Inflammatory macrophage (primary cell): ENCODE results near the gene SYT14.
A peak's percentile ranks its signal among the peaks of the same experiment; 100 is the strongest.
"Not testable (repeated sequence)": the region's sequence is repeated elsewhere in the genome, so short reads cannot be mapped to it uniquely, and the experiment has no call there.

Source experiments
- DNase-seq, 2 donors: peaks; one replicate each; pipeline ENCODE4 v3.0.0-alpha.2; 2020 to 2022

Gene SYT14

DNA sequence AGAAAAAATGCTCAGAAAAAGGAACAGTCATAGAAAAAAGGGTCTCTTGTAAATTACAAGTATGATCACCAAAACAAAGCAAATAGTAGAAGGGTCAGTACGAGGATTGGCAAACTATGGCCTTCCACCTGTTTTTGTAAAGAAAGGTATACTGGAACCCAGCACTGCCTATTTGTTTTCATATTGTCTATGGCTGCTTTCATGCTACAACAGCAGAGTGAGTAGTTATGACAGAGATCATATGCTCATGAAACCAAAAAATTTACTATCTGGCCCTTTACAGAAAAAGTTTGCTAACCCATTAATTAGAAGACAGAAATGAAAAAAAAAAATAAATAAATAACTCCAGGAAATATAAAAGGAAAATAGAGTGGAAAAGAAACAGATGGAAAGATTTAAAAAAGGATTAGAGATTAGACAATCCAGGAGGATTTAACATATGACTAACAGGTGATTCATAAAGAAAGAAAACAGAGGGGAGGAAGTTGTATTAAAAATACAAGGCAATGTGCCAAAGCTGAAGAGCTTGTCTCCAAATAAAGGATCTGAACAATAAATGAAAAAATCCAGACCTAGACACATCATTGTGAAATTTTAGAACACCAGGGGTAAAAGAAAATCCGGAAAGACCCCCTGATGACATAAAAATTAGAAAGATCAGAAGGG lies 186.0 kb downstream of the SYT14 start:
- no peak for DNase-seq

GRCh38 chr1:210124736-210125135 lies 186.7 kb downstream of the SYT14 start:
- no peak for DNase-seq

- DNase-seq = no peak
These were observed 187.1 kb downstream of the SYT14 start for GRCh38 chr1:210125143-210125542.

- no peak for DNase-seq
These were observed 191.1 kb downstream of the SYT14 start for GRCh38 chr1:210129092-210129491.

DNA sequence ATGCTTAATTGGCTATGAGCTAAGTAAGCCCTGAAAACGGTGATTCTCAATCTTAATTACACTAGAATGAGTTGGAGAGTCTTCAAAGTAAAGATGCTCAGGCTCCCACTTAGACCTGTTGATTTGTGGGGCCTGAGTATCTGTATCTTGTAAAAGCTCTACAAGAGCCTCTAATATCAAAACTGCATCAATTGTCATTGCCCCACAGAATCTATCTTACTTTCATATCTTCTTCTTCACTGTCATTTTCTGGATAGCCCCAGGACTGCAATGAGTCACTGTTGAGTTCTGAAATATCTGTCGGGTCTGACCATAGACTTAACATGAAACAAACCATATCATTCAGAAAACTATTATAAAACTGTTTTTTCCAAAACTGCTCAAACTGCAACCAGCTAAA lies 191.7 kb downstream of the SYT14 start:
- DNase-seq = no peak

GRCh38 chr1:210132582-210132981 lies 194.6 kb downstream of the SYT14 start:
- peak in 1 of 2 donors; percentile 1 for DNase-seq

GRCh38 chr1:210143465-210144062 lies 205.5 kb downstream of the SYT14 start:
- peak; percentile 73 to 76 for DNase-seq

GRCh38 chr1:210144736-210145135 lies 206.7 kb downstream of the SYT14 start:
- DNase-seq = no peak

- no peak for DNase-seq
These were observed 213.1 kb downstream of the SYT14 start for GRCh38 chr1:210151052-210151672.

DNA sequence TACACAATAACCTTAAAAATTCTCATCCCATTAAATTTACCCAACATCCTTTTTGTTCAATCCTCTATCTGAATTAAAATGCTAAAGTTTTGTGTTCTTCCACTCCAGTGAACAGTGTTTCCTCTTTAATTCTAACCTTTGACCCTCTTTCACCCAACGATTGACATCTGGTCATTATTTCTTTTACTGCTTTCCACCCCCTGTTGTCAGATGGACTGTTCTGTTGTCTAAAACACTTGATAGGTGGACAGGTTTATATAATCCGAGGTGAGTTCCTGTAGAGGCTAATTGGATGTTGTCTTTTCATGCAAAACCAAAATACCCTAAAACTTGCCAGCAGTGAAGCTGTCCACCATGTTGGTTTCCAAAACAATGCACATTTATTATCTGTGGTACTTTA lies 221.2 kb downstream of the SYT14 start:
- DNase-seq = no peak

DNA sequence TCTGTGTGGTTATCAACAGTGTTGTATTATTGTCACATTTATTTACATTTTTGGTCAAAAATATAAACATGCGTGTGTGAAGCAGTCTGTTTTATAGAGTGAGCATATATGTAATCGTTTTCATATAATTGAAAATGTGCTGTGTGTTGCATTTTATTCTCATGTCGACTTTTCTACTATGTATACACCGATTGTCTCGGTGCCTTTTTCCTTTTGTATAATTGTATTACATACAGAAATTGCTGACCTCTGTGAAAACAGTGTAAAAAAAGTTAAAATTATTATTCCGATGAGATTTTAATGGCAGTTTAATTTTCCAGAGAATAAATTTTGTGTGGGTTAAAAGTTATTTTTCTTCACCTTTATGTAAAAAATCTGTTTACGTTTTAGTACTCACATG lies 232.2 kb downstream of the SYT14 start:
- no peak for DNase-seq

- no peak for DNase-seq
These were observed 236.1 kb downstream of the SYT14 start for GRCh38 chr1:210174133-210174532.

DNA sequence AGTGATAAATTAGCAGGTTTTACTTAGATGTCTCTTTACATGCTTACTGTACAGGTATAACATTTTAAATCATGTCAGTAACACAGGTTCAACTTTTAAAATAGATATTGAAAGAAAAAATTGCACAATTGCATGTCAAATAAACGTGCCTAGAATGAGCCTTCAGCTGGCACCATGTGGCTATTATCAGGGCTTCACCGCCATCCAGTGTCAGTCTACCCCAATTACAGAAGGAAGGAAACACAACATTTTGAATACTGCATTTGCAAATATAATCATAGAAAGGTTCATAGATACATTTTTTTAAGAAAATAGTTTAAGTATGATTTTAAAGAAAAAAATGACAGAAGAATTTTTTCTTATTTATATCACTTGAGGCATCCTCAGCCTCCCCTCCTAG lies 247.0 kb downstream of the SYT14 start:
- no peak for DNase-seq

DNA sequence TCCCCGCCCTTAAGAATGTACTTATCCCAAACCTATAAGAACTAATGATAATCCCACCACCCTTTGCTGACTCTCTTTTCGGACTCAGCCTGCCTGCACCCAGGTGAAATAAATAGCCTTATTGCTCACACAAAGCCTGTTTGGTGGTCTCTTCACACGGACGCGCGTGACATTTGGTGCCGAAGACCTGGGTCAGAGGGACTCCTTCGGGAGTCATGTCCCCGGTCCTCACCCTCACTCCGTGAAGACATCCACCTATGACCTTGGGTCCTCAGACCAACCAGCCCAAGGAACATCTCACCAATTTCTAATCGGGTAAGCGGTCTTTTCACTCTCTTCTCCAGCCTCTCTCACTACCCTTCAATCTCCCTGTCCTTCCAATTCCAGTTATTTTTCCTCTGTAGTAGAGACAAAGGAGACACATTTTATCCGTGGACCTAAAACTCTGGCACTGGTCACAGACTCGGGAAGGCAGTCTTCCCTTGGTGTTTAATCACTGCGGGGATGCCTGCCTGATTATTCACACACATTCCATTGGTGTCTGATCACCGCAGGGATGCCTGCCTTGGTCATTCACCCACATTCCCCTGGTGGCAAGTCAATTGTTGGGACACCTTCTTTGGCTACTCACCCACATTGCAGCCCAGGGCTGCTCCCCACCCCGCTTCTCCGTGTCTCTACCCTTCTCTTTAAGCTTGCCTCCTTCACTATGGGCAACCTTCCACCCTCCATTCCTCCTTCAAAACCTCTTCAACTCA lies 250.0 kb downstream of the SYT14 start:
- not testable (repeated sequence) for DNase-seq

GRCh38 chr1:210189426-210189825 lies 251.4 kb downstream of the SYT14 start:
- DNase-seq = no peak

DNA sequence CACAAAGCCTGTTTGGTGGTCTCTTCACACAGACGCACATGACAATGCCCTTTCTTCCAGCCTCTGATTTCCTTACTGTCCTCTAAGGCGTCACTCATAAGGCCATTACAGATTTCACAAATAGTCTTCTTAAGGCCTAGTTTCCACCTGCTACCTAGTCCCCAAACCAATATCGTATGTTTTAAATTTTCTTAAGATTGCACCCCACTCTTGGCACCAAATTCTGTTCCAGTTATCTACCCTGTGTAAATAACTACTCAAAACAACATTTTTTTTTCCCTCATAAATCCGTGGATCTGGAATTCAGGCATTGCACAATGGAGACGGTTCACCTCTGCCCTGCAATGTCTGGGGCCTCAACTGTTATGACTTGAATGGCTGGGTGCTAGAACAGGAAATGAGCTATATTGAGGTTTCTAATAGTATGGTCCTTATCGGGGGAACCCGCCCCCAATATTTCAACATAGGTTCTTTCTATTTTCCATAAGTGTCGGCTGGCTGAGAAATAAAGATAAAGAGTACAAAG lies 257.7 kb downstream of the SYT14 start:
- no peak for DNase-seq

- not testable (repeated sequence) for DNase-seq
These were observed 258.2 kb downstream of the SYT14 start for GRCh38 chr1:210196266-210196665.

DNA sequence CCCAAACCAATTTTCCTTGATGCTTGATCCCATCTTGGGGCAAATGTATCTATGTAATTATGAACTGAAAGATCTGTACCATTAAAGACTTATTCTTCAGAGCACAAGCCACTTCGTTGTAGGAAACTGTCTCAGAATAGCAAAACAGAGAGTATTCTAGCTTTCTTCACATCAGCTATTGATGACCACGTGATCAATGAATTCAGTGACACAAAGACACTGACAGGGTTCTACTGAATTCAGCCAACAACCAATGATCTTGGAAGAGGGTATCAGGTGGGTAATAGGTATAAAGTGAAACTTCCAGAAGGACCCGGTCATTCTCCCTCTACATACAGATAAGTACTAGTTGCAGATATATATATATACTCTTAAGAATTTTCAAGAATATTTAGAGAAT lies 260.8 kb downstream of the SYT14 start:
- DNase-seq = no peak

DNA sequence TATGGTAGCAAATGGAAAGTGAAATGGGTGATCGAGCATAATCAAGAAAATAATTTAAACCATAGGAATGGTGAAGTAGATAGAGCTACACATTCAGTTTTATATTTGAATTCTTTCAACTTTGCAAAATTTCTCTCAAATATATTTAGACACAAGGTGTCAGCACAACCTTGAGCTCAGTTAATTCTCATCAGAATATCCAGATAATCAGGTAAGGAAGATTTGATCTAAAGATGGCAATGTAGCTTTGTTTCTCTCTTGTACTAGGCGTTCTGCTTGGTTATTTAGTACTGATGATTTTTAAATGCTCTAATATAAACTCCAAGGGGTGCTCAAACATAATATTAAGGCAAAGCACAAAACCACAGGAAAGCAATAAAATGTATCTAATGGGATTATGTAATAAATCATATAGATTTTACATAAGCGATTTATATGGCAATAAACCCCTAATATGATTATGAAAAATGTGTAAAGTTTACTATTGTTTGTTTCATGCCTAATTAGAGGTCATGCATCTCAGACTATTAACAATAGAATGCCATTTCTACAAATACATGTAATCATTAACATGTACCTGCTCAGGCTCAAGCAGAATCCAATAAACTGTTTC lies 262.2 kb downstream of the SYT14 start:
- no peak for DNase-seq

- no peak for DNase-seq
These were observed 263.7 kb downstream of the SYT14 start for GRCh38 chr1:210201681-210202080.

GRCh38 chr1:210207597-210208450 lies 269.8 kb downstream of the SYT14 start:
- DNase-seq = no peak

- no peak for DNase-seq
These were observed 275.3 kb downstream of the SYT14 start for GRCh38 chr1:210213335-210213734.
